Neural cell (in vitro differentiated cells): ENCODE data around the gene DOP1A. TPM values are rescaled to one million over a fixed set of nuclear protein-coding genes. Genes with fewer than 3 reads are reported as not detected.

Experiments
- H2AFZ ChIP-seq: fragments of 200-600, 300-800 bp; sonication (generic), shearing (Covaris generic); 2 replicates; pipeline ENCODE4 v1.6.0; 2014; ENCODE audit warnings: low read depth, mild to moderate bottlenecking, antibody characterized with exemption, low read length, moderate library complexity
- H3F3A ChIP-seq: fragments of 200-600 bp; shearing (Covaris generic); 2 replicates; pipeline ENCODE4 v1.6.1; 2016; ENCODE audit warnings: mild to moderate bottlenecking, moderate library complexity, mixed read lengths, antibody characterized with exemption, low read length; ENCODE audit not compliant: insufficient read depth, poor library complexity, severe bottlenecking
- H3K27ac ChIP-seq: fragments of 200-600, 300-800 bp; sonication (generic), shearing (Covaris generic); 2 replicates; pipeline ENCODE4 v1.5.1; 2014; ENCODE audit warnings: mild to moderate bottlenecking, low read length, moderate library complexity
- H3K27me3 ChIP-seq: fragments of 300-800, 200-600 bp; sonication (generic), shearing (Covaris generic); 2 replicates; pipeline ENCODE4 v1.6.0; 2014; ENCODE audit warnings: mild to moderate bottlenecking, low read depth, low read length, moderate library complexity; ENCODE audit not compliant: insufficient read depth
- H3K36me3 ChIP-seq: fragments of 300-800, 200-600 bp; sonication (generic), shearing (Covaris generic); 2 replicates; pipeline ENCODE4 v1.5.1; 2014; ENCODE audit warnings: mild to moderate bottlenecking, antibody characterized with exemption, low read length, moderate library complexity; ENCODE audit not compliant: insufficient read depth
- H3K4me2 ChIP-seq: fragments of 300-800, 200-600 bp; sonication (generic), shearing (Covaris generic); 2 replicates; pipeline ENCODE4 v1.6.0; 2014; ENCODE audit warnings: mild to moderate bottlenecking, low read length
- H3K4me3 ChIP-seq: fragments of 300-800, 200-600 bp; sonication (generic), shearing (Covaris generic); 2 replicates; pipeline ENCODE4 v1.5.1; 2014; ENCODE audit warnings: mild to moderate bottlenecking, low read length, moderate library complexity
- H3K79me2 ChIP-seq: fragments of 200-600 bp; shearing (Covaris generic); replicated peaks from 2 replicates; pipeline ENCODE4 v1.6.0; 2014; ENCODE audit warnings: mild to moderate bottlenecking, low read length, moderate library complexity; ENCODE audit not compliant: insufficient read depth
- H3K9ac ChIP-seq: fragments of 300-800, 200-600 bp; sonication (generic), shearing (Covaris generic); 2 replicates; pipeline ENCODE4 v1.6.1; 2016; ENCODE audit warnings: mild to moderate bottlenecking, low read length, mixed read lengths
- H3K9me2 ChIP-seq: fragments of 200-600 bp; shearing (Covaris generic); 2 replicates; pipeline ENCODE4 v1.6.1; 2016; ENCODE audit warnings: mild to moderate bottlenecking, low read length, mixed read lengths; ENCODE audit not compliant: insufficient read depth
- H3K9me3 ChIP-seq: fragments of 200-600, 300-800 bp; sonication (generic), shearing (Covaris generic); 2 replicates; pipeline ENCODE4 v1.6.1; 2016; ENCODE audit warnings: mild to moderate bottlenecking, mixed run types, low read length, moderate library complexity, mixed read lengths
- H4K20me1 ChIP-seq: fragments of 200-600 bp; shearing (Covaris generic); 2 replicates; pipeline ENCODE4 v1.6.1; 2016; ENCODE audit warnings: mild to moderate bottlenecking, mixed run types; ENCODE audit not compliant: insufficient read depth
- CTCF ChIP-seq: fragments of 450-650 bp; IDR thresholded peaks from 2 replicates; pipeline ENCODE4 v1.5.1; 2014; ENCODE audit warnings: antibody characterized with exemption, mild to moderate bottlenecking, moderate library complexity; ENCODE audit not compliant: poor library complexity, severe bottlenecking
- EP300 ChIP-seq: fragments of 450-650 bp; conservative IDR thresholded peaks from 2 replicates; pipeline ENCODE4 v1.6.1; 2014; ENCODE audit warnings: antibody characterized with exemption, mild to moderate bottlenecking, moderate library complexity; ENCODE audit not compliant: poor library complexity, severe bottlenecking
- EZH2 ChIP-seq: fragments of 200-600, 300-800 bp; shearing (Covaris generic), sonication (generic); IDR thresholded peaks from 2 replicates; pipeline ENCODE4 v1.6.1; 2014; ENCODE audit warnings: antibody characterized with exemption, low read length, borderline replicate concordance, mild to moderate bottlenecking; ENCODE audit not compliant: insufficient read depth, poor library complexity, severe bottlenecking
- MXI1 ChIP-seq: fragments of 450-650 bp; conservative IDR thresholded peaks from 2 replicates; pipeline ENCODE4 v1.6.1; 2014; ENCODE audit warnings: antibody characterized with exemption, mild to moderate bottlenecking; ENCODE audit not compliant: poor library complexity, severe bottlenecking
- POLR2AphosphoS5 ChIP-seq: IDR thresholded peaks from 2 replicates; pipeline ENCODE4 v1.6.1; 2012
- RAD21 ChIP-seq: fragments of 450-650 bp; conservative IDR thresholded peaks from 2 replicates; pipeline ENCODE4 v1.6.1; 2014; ENCODE audit warnings: antibody characterized with exemption, mild to moderate bottlenecking, moderate library complexity
- REST ChIP-seq: IDR thresholded peaks from 2 replicates; pipeline ENCODE4 v1.6.1; 2012; ENCODE audit warnings: borderline replicate concordance
- SMC3 ChIP-seq: fragments of 450-650 bp; conservative IDR thresholded peaks from 2 replicates; pipeline ENCODE4 v1.6.1; 2014; ENCODE audit warnings: antibody characterized with exemption, mild to moderate bottlenecking, moderate library complexity; ENCODE audit not compliant: poor library complexity
- TAF1 ChIP-seq: IDR thresholded peaks from 2 replicates; pipeline ENCODE4 v1.6.1; 2012; ENCODE audit warnings: low read depth
- polyA plus RNA-seq: library from polyadenylated mRNA; depleted of rRNA; stranded (reverse); fragments of >200 nt; gene quantifications from 2 replicates; pipeline ENCODE4 v1.2.3, GENCODE V29; 2014

The DOP1A gene
- polyA plus RNA-seq, 1 donor from 2014 or later: 97.6 TPM

DNA sequence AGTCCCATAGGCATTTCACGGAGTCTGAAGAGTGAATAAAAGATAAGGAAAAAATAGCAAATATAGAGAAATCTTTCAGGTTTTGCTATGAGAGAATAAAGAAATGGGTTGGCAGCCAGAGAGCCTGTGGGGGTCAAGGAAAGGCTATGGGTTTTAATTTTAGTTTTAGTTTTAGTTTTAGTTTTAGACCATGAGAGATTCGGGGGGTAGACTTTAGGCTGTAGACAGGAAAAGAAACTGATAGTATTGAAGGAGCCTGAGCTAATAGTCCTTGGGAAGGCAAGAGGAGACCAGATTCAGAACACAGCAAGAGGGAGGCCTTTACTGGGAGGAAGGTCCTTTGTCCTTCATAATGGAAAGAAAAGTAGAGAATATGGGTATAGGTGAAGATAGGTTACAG is 19.3 kb downstream of the DOP1A start:
- no peaks in the 10 kb centered on the region for H3K9me2 ChIP-seq
- H3F3A ChIP-seq: no peaks in the 10 kb centered on the region
- H3K4me3 ChIP-seq: no peak overlapping the region
- H2AFZ ChIP-seq: no peak overlapping the region
- no peak overlapping the region for H3K4me2 ChIP-seq
- no peaks in the 10 kb centered on the region for H3K36me3 ChIP-seq
- H3K27ac ChIP-seq: no peak overlapping the region
- TF ChIP-seq TAF1 (no peak), POLR2AphosphoS5 (no peak), MXI1 (no peak), EZH2 (no peak), EP300 (no peak), CTCF (no peak), RAD21 (no peak), SMC3 (no peak), REST (no peak)
- H3K9me3 ChIP-seq: no peaks in the 10 kb centered on the region
- no peaks in the 10 kb centered on the region for H3K27me3 ChIP-seq
- H4K20me1 ChIP-seq: no peaks in the 10 kb centered on the region
- H3K9ac ChIP-seq: no peak overlapping the region
- H3K79me2 ChIP-seq: peaks cover 18% of the 10 kb centered on the region

- Histone ChIP-seq H3K4me2 (no peak overlapping the region), H3F3A (no peaks in the 10 kb centered on the region), H3K27ac (no peak overlapping the region), H4K20me1 (no peaks in the 10 kb centered on the region), H3K36me3 (peaks cover 5% of the 10 kb centered on the region), H3K79me2 (peaks cover 23% of the 10 kb centered on the region), H3K4me3 (no peak overlapping the region), H3K9me2 (no peaks in the 10 kb centered on the region), H3K9ac (no peak overlapping the region), H2AFZ (no peak overlapping the region), H3K27me3 (no peaks in the 10 kb centered on the region), H3K9me3 (no peaks in the 10 kb centered on the region)
- TF ChIP-seq REST (no peak), MXI1 (no peak), POLR2AphosphoS5 (no peak), SMC3 (no peak), RAD21 (no peak), EZH2 (no peak), TAF1 (no peak), CTCF (no peak), EP300 (no peak)
Measured at GRCh38 chr6:83092756-83093399, 25.4 kb downstream of the DOP1A start.
